CD14-positive monocyte (primary cell): ENCODE data around the gene TNFRSF19. TPM values are rescaled to one million over a fixed set of nuclear protein-coding genes. Genes with fewer than 3 reads are reported as not detected.

Experiments used
- DNase-seq, 3 donors: peaks; one replicate each; pipeline ENCODE4 v3.0.0-alpha.2; 2011 to 2022
- H2AFZ ChIP-seq: 2 replicates; pipeline ENCODE4 v1.6.0; 2012; ENCODE audit warnings: mild to moderate bottlenecking, low read depth, low read length, inconsistent platforms; ENCODE audit not compliant: insufficient read depth, poor library complexity, severe bottlenecking
- H3K27ac ChIP-seq, 2 donors: 1 replicate in 1 of 2; 2 replicates in 1 of 2; pipeline ENCODE4 v1.5.1; 2012 to 2013; ENCODE audit warnings: low read length in 2 of 2, control low read depth in 1 of 2, inconsistent platforms in 1 of 2, low read depth in 1 of 2, mild to moderate bottlenecking in 1 of 2
- H3K27me3 ChIP-seq, 2 donors: one replicate each; pipeline versions ENCODE4 v1.6.0 to v1.6.1; 2011 to 2013; ENCODE audit warnings: low read length in 2 of 2; ENCODE audit not compliant: control insufficient read depth in 2 of 2, insufficient read depth in 2 of 2
- H3K36me3 ChIP-seq, 2 donors: replicated peaks in 1 of 2; 1 replicate in 1 of 2; 2 replicates in 1 of 2; pipeline versions ENCODE4 v1.5.1 to v1.6.1; 2012 to 2013; ENCODE audit warnings: low read length in 2 of 2, control low read depth in 1 of 2, inconsistent platforms in 1 of 2, mild to moderate bottlenecking in 1 of 2; ENCODE audit not compliant: insufficient read depth in 2 of 2, control insufficient read depth in 1 of 2
- H3K4me1 ChIP-seq, 2 donors: 1 replicate in 1 of 2; 2 replicates in 1 of 2; pipeline versions ENCODE4 v1.5.1 to v1.6.1; 2012 to 2013; ENCODE audit warnings: low read length in 2 of 2, control low read depth in 1 of 2, inconsistent platforms in 1 of 2, mild to moderate bottlenecking in 1 of 2, moderate library complexity in 1 of 2; ENCODE audit not compliant: insufficient read depth in 2 of 2, control insufficient read depth in 1 of 2
- H3K4me2 ChIP-seq: replicated peaks from 2 replicates; pipeline ENCODE3; 2012; ENCODE audit warnings: low read length, moderate library complexity, mild to moderate bottlenecking; ENCODE audit not compliant: poor library complexity, severe bottlenecking; ENCODE audit errors: extremely low read depth
- H3K4me3 ChIP-seq, 3 experiments: fragments of 200-600 bp in 1 of 3; sonication (generic) in 1 of 3; replicated peaks in 1 of 3; 1 replicate in 2 of 3; 2 replicates in 1 of 3; pipeline ENCODE4 v1.5.1; 2011 to 2013; ENCODE audit warnings: low read length in 3 of 3, mild to moderate bottlenecking in 3 of 3, control low read depth in 2 of 3, low read depth in 2 of 3, inconsistent platforms in 1 of 3, moderate library complexity in 1 of 3
- H3K79me2 ChIP-seq: 2 replicates; pipeline ENCODE4 v1.6.0; 2012; ENCODE audit warnings: mild to moderate bottlenecking, control low read depth, inconsistent platforms, low read length, moderate library complexity; ENCODE audit not compliant: insufficient read depth
- H3K9ac ChIP-seq: 2 replicates; pipeline ENCODE4 v1.6.0; 2017; ENCODE audit warnings: low read length, mild to moderate bottlenecking; ENCODE audit not compliant: insufficient read depth, poor library complexity, severe bottlenecking
- H3K9me3 ChIP-seq, 2 donors: replicated peaks in 1 of 2; 1 replicate in 1 of 2; 2 replicates in 1 of 2; pipeline versions ENCODE4 v1.5.1 to v1.6.1; 2012 to 2013; ENCODE audit warnings: low read length in 2 of 2, control low read depth in 1 of 2; ENCODE audit not compliant: control insufficient read depth in 1 of 2, insufficient read depth in 1 of 2
- H4K20me1 ChIP-seq: 2 replicates; pipeline ENCODE4 v1.6.0; 2012; ENCODE audit warnings: mild to moderate bottlenecking, low read length, control low read depth, moderate library complexity; ENCODE audit not compliant: insufficient read depth
- H3K27ac Mint-ChIP-seq, 7 donors: one replicate each; pipeline ENCODE4 v1.8.0; 2020; ENCODE audit warnings: mild to moderate bottlenecking in 7 of 7, mixed read lengths in 7 of 7, moderate library complexity in 6 of 7, inconsistent platforms in 2 of 7
- H3K27me3 Mint-ChIP-seq, 3 donors: one replicate each; pipeline ENCODE4 v1.8.0; 2021 to 2022; ENCODE audit warnings: low read depth in 3 of 3, mild to moderate bottlenecking in 3 of 3, mixed read lengths in 3 of 3, moderate library complexity in 3 of 3, inconsistent platforms in 1 of 3
- H3K36me3 Mint-ChIP-seq, 2 donors: one replicate each; pipeline ENCODE4 v1.8.0; 2020; ENCODE audit warnings: mixed read lengths in 2 of 2, inconsistent platforms in 1 of 2, mild to moderate bottlenecking in 1 of 2
- H3K4me1 Mint-ChIP-seq: one replicate; pipeline ENCODE4 v1.8.0; 2020; ENCODE audit warnings: mild to moderate bottlenecking, mixed read lengths
- H3K4me3 Mint-ChIP-seq, 2 donors: one replicate each; pipeline ENCODE4 v1.8.0; 2020; ENCODE audit warnings: mild to moderate bottlenecking in 2 of 2, mixed read lengths in 2 of 2, moderate library complexity in 1 of 2
- H3K9me3 Mint-ChIP-seq, 7 donors: one replicate each; pipeline ENCODE4 v1.8.0; 2020 to 2022; ENCODE audit warnings: mixed read lengths in 7 of 7, mild to moderate bottlenecking in 6 of 7, moderate library complexity in 6 of 7, inconsistent platforms in 2 of 7
- WGBS: methylation state at CpG from one replicate; pipeline ENCODE4 v1.1.5; 2013; ENCODE audit warnings: missing lambda C conversion rate; ENCODE audit not compliant: insufficient coverage; 5-methylcytosine and 5-hydroxymethylcytosine counted together
- intact Hi-C, 2 donors: fragments of 100-400 bp; cut with micrococcal nuclease; formaldehyde crosslinking; loops; one replicate each; pipeline versions ENCODE4 v1.15.0 to v1.15.1; 2023
- polyA plus RNA-seq, 3 donors: library from polyadenylated mRNA; depleted of rRNA in 1 of 3; unstranded in 2 of 3; stranded (reverse) in 1 of 3; fragments of 300-500 nt in 2 of 3; fragments of >200 nt in 1 of 3; fragmentation: Illumina TruSeq in 2 of 3; gene quantifications; 1 replicate in 2 of 3; 2 replicates in 1 of 3; pipeline ENCODE4 v1.2.3, GENCODE V29; 2012 to 2021
- TF ChIP-seq, protein P1 (sequence below): fragments of 200-600 bp; IDR thresholded peaks from one replicate; pipeline ENCODE4 v1.8.0; 2022; ENCODE audit warnings: antibody characterized with exemption, mild to moderate bottlenecking

Gene TNFRSF19
- polyA plus RNA-seq, 3 donors = 0.11 TPM; not detected in 2

DNA sequence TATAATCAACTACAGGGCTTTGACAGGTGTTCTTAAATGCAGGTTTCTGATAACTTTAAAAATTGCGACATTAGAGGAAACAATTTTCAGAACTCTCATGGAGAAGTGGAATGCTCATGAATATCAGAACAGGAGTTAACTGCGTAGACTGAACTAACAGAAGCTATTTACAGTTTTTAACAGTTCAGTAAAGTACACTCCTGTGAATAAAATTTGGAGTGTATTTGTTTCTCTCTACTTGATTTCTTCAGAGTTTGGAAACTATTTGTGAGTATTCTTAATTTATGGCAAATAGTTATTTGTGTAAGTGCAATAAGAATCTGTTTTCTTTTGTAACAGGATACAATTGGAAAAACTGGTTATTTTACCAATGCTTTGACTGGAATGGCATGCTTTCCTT lies 114.4 kb downstream of the TNFRSF19 start:
- H3K4me3 Mint-ChIP-seq = no peak overlapping the region
- Histone ChIP-seq H3K79me2 (no peaks in the 10 kb centered on the region), H3K4me2 (no peak overlapping the region), H3K4me1 (no peaks in the 10 kb centered on the region), H3K27me3 (no peaks in the 10 kb centered on the region), H3K9me3 (peaks cover 6 to 12% of the 10 kb centered on the region in 2 donors), H3K27ac (no peak overlapping the region), H3K4me3 (no peak overlapping the region), H3K9ac (no peak overlapping the region), H4K20me1 (no peaks in the 10 kb centered on the region), H2AFZ (no peak overlapping the region), H3K36me3 (no peaks in the 10 kb centered on the region)
- no peaks in the 10 kb centered on the region for H3K4me1 Mint-ChIP-seq
- peaks cover 0 to 22% (median 10%) of the 10 kb centered on the region in 7 donors for H3K9me3 Mint-ChIP-seq
- peaks cover 0 to 2% (median 0%) of the 10 kb centered on the region in 3 donors for H3K27me3 Mint-ChIP-seq
- H3K27ac Mint-ChIP-seq = no peak overlapping the region
- WGBS = no CpG with 5 or more reads among the region's 2 CpGs
- intact Hi-C loops = no loop called here
- no peak for DNase-seq
- no peaks in the 10 kb centered on the region for H3K36me3 Mint-ChIP-seq
- TF ChIP-seq, protein P1, sequence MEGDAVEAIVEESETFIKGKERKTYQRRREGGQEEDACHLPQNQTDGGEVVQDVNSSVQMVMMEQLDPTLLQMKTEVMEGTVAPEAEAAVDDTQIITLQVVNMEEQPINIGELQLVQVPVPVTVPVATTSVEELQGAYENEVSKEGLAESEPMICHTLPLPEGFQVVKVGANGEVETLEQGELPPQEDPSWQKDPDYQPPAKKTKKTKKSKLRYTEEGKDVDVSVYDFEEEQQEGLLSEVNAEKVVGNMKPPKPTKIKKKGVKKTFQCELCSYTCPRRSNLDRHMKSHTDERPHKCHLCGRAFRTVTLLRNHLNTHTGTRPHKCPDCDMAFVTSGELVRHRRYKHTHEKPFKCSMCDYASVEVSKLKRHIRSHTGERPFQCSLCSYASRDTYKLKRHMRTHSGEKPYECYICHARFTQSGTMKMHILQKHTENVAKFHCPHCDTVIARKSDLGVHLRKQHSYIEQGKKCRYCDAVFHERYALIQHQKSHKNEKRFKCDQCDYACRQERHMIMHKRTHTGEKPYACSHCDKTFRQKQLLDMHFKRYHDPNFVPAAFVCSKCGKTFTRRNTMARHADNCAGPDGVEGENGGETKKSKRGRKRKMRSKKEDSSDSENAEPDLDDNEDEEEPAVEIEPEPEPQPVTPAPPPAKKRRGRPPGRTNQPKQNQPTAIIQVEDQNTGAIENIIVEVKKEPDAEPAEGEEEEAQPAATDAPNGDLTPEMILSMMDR = no peak

DNA sequence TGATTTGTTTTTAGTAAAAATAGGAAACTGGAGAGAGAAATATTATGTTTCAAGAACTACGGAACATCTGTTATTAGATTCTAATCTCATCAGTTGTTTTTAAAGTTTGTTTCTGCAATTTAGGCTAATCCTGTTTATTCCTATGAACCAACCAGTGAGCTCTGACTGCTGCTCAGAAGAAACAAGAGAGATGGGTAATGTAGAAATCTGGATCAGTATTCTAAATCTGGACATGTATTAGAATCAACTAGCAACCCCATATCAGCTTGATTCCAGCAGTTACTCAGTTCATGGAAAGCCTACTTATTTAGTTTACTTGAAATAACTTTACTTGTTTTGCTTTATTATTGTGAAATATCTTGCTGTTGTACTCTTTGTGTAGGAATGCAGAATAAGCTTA lies 115.2 kb downstream of the TNFRSF19 start:
- Mint-ChIP-seq H3K27me3 (peaks cover 0 to 2% (median 0%) of the 10 kb centered on the region in 3 donors), H3K9me3 (peaks cover 0 to 22% (median 9%) of the 10 kb centered on the region in 7 donors), H3K4me1 (no peaks in the 10 kb centered on the region), H3K27ac (no peak overlapping the region), H3K36me3 (no peaks in the 10 kb centered on the region), H3K4me3 (no peak overlapping the region)
- no peaks in the 10 kb centered on the region for H3K27me3 ChIP-seq
- H3K36me3 ChIP-seq = no peaks in the 10 kb centered on the region
- no peak for DNase-seq
- H3K9ac ChIP-seq = no peak overlapping the region
- no peak overlapping the region for H3K4me3 ChIP-seq
- intact Hi-C loops = no loop called here
- peaks cover 6 to 12% of the 10 kb centered on the region in 2 donors for H3K9me3 ChIP-seq
- TF ChIP-seq, protein P1 = no peak
- H3K79me2 ChIP-seq = no peaks in the 10 kb centered on the region
- H2AFZ ChIP-seq = no peak overlapping the region
- no CpG with 5 or more reads among the region's 1 CpG for WGBS
- H3K4me2 ChIP-seq = no peak overlapping the region
- H4K20me1 ChIP-seq = no peaks in the 10 kb centered on the region
- H3K27ac ChIP-seq = no peak overlapping the region
- no peaks in the 10 kb centered on the region for H3K4me1 ChIP-seq
